Loucy (cell line): ENCODE results near the gene GALM.

Experiments
- EZH2phosphoT487 ChIP-seq: fragments of 200-600 bp; IDR thresholded peaks from 2 replicates; pipeline ENCODE4 v1.6.1; 2018; ENCODE audit warnings: antibody characterized with exemption, mild to moderate bottlenecking, moderate library complexity, borderline replicate concordance
- TF ChIP-seq, protein P1 (sequence below): fragments of 200-600 bp; sonication (generic); conservative IDR thresholded peaks from 2 replicates; pipeline ENCODE4 v1.5.1; 2014; ENCODE audit warnings: mild to moderate bottlenecking, antibody characterized with exemption, low read length

DNA sequence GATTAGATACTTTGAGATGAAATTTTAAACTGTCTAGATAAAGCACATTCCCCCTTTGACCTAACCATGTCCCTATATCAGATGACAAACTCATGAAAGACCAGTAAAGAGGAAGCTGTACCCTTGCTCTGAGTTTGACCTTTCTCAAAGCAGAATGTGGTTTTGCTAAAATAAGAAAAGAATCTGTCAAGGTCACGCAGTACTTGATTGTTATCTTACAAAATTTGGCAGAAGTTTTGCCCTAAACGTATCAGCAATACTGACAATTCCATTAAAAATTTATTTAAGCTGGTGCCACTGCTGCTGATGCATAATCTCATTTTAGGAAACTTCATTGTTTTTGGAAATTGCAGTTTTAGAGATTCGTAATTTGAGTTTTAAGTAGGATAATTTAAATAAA is 31.2 kb upstream of the GALM start:
- TF ChIP-seq, protein P1, sequence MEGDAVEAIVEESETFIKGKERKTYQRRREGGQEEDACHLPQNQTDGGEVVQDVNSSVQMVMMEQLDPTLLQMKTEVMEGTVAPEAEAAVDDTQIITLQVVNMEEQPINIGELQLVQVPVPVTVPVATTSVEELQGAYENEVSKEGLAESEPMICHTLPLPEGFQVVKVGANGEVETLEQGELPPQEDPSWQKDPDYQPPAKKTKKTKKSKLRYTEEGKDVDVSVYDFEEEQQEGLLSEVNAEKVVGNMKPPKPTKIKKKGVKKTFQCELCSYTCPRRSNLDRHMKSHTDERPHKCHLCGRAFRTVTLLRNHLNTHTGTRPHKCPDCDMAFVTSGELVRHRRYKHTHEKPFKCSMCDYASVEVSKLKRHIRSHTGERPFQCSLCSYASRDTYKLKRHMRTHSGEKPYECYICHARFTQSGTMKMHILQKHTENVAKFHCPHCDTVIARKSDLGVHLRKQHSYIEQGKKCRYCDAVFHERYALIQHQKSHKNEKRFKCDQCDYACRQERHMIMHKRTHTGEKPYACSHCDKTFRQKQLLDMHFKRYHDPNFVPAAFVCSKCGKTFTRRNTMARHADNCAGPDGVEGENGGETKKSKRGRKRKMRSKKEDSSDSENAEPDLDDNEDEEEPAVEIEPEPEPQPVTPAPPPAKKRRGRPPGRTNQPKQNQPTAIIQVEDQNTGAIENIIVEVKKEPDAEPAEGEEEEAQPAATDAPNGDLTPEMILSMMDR: no peak
- TF ChIP-seq EZH2phosphoT487: no peak
